Measurements from ENCODE around the gene SERPINH1.
A peak's percentile ranks its signal among the peaks of the same experiment; 100 is the strongest.

Gene SERPINH1

DNA sequence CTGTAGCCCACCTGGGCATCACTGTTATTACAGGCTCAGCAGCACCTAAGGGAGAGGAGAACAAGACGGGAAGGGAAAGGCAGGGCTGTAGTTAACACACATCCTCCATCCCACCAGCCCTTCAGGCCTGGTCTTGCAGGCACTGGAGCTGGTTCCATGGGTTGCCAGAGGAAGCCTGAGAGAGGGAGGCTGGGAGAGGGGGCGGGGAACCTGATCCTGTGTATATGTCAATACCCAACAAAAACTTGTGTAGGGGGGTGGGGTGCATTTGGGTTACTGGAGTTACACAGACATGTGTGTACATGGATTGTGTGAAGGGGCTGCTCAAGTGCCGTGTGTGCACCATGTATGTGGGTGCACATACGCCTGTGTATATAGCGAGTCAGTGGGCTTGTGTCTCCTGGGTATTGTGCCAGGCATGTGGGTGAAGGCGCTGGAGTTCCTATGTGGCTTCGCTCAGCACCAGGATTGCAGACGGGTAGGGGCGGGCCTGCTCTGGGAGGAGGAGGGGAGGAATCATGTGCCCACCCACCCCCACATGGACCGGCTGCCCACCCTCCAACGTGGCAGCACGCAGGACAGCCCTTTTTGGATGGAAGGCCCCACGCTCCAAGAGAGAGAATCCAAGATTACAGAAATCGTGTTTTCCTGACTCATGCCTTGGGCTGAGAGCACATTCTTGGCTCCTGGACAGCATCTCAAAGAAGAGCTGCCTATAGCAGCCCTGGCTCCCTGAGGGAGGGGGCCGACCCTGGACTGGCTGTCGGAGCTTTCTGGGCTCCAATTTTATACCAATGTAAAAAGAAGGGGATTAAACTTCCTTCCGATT is 4.2 kb upstream of the SERPINH1 start:
- DNase-seq: no peak

GRCh38 chr11:75558939-75559843 is 2.9 kb upstream of the SERPINH1 start:
- no peak for DNase-seq

- no peak for DNase-seq
Observed at GRCh38 chr11:75560644-75561043, 1.4 kb upstream of the SERPINH1 start.

GRCh38 chr11:75561426-75562047 is 516 bp upstream of the SERPINH1 start:
- DNase-seq: no peak

DNA sequence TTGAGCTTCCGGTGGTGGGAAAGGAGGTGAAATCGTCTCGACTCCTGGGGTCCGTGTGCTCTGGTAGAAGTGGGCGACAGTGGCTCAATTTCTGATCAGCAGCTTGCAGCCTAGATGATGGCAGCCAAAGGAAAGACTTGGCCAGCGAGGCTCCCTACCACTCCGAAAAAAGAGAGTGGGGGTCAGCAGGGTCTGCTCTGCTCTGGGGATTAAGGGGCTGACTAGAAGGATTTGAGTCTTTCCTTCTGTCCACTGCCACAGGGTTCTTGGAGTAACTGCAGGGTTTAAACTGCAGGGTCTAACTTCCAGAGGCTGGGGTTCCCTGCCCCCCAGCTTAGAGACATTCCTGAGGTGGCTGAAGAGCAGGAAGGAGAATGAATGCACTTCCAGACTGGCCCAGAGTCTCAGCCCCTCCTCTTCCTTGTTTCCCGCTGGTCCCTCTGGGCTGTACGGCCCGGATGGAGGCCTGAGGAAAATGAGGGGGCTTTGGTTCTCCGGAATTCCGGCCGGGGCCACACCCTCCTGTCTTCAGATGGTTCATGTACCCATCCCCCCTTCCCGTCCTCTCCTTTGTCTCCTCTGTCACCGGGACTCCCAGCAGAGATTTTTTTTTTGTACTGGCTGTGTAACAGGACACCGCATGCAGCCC is 907 bp downstream of the SERPINH1 start:
- no peak for DNase-seq

DNA sequence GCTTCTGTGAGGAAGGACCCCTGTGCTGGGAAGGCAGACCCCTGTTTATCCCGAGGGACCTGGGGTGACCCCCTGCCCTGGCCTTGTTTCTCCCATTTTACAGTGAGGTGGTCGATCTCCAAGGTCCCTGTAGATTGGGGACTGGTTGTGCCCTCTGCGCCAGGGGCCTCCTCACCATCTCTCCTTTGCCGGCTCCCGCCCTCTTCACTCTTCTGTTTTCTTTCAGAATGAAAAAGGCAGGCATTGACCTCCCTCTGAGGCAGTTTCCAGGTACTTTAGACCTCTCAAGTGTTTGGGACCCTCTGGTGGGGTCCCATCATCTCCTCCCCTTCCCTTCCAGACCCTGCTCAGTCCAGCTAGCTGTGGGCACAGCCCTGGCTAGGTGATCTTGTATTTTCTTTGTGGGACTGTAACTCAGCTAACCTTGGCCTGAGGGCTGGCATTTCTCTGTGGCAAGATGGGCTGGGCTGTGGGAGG is 1.5 kb downstream of the SERPINH1 start:
- no peak for DNase-seq

DNA sequence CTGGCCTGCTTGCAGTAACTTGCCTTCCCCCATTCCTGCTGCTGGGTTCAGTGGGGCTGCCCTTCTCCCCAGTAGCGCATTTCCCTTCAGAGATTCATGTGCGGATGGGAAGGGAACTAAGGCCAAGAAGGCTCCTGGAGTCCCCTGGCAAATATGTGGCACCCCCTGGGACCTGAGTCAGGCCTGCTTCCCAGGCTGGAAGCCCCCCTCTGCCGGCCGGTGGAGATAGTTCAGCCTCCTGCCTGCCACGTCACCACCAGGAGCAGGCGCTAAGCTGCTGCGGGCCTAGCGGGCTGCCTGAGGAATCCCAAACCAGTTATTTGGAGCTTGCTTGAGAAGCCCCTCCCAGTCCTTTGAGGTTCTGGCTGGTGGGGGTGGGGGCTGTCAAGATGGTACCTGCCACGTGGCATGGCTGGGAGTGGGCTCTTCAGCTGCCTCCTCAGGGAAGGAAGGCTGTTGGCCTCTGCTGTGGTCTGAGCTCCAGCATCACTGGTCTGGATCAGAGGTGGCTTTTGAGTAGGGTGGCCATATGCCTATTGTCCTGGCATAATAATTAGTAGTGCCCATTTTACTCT is 2.0 kb downstream of the SERPINH1 start:
- DNase-seq: no peak

DNA sequence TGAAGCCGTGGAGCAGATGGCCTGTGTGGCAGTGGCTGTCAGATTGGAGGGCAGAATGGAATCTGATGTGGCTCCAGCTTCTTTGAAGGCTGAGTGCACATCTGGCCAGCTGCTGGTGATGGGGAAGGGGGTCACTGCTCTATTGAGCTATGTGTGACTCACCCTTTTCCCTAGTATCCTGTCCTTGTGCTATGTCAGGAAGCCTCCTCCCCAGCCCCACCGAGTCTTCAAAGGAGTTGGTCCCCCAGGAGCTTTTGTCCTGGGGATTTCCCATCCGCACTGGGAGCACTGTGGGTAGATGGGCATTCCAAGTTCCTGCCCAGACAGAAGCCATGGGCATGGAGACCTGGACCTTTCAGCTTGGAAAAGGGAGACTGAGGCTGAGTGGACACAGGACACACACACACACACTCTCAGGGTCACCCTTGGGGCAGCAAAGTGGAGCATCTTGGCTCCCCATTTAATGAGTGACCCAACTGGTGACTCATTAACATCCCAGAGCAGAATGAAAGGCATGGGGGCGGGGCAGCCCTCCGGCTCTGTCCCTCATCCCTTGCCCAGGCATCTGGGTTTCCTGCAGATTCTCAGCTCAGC is 3.3 kb downstream of the SERPINH1 start:
- no peak for DNase-seq

- DNase-seq: no peak
Observed at GRCh38 chr11:75565916-75566762, 4.1 kb downstream of the SERPINH1 start.

GRCh38 chr11:75566763-75567279 is 4.8 kb downstream of the SERPINH1 start:
- DNase-seq: no peak

DNA sequence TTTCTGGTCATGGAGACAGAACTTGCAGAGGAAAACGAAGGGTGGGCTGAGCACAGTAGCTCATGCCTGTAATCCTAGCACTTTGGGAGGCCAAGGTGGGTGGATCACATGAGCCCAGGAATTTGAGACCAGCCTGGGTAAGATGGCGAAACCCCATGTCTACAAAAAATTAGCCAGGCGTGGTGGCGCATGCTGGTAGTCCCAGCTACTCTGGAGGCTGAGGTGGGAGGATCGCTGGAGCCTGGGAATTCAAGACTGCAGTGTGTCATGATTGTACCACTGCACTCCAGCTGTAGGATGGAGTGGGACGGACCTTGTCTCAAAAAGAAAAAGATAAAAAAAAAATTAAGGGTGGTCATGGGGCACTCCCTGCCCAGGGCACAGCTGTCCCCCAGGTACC is 5.9 kb downstream of the SERPINH1 start:
- DNase-seq: no peak

GRCh38 chr11:75568616-75569219 is 6.7 kb downstream of the SERPINH1 start:
- DNase-seq: no peak

DNA sequence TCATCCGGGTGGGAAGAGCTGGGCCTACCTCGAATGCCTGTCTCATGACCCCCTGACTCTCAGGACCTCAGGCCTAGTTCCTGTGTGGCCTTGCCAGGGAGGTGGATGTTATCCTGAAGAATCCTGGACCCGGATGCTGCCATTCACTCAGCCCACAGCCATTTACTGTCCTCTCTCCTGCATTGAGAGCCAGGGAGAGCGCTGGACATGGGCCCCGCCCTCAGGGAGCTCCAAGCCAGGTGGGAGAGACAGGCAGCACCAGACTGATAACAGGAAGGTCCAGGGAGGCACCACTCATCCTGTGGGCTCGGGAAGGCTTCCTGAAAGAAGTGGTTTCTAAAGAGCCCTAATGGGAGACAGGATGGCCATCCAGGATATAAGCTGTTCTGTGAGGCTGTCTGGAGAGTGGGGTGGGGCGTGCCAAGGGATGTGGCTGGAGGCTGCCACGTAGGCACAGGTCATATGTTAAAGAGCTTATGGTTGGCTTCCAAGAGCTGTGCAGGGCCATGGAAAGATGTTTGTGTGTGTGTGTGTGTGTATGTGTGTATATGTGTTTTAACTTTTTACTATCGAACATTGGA is 8.6 kb downstream of the SERPINH1 start:
- DNase-seq: no peak

GRCh38 chr11:75571625-75572024 is 9.6 kb downstream of the SERPINH1 start:
- no peak for DNase-seq

GRCh38 chr11:75572744-75573143 is 10.7 kb downstream of the SERPINH1 start:
- no peak for DNase-seq

GRCh38 chr11:75574698-75575602 is 12.9 kb downstream of the SERPINH1 start:
- no peak for DNase-seq

- no peak for DNase-seq
Observed at GRCh38 chr11:75576017-75576416, 14.0 kb downstream of the SERPINH1 start.

DNA sequence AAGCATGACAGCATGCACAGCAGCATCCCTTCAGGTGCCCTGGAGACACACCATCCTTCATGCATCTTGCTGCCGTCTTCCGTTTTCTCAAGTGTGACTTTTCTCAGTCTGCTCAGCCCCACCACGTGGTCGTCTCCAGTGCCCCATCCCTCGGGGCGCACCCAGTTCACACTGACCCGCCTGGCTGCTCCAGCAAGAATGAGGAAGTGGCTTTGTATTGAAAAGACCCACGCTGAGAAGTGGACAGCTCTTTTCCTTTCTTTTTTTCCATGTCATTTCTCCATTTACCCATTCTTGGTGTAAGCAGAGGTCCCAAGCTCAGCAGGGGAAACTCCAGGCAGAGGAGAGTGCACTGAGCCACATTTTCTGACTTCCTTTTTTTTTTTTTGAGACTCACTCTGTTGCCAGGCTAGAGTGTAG is 14.5 kb downstream of the SERPINH1 start:
- DNase-seq: no peak

- DNase-seq: peak; percentile 74 to 75
Observed at GRCh38 chr11:75577207-75577606, 15.2 kb downstream of the SERPINH1 start.

Measured in stimulated activated CD4-positive, alpha-beta T cell treated with anti-CD3 and anti-CD28 coated beads, Interleukin-2, amount 100 ng/mL, for 24 hours (primary cell).